NCI-H146 (cell line): ENCODE measurements around the gene OSTF1.

ENCODE experiments used
- DNase-seq: peaks from one replicate; lab custom pipeline; 2025; lab: John Stamatoyannopoulos, UW

The OSTF1 gene

DNA sequence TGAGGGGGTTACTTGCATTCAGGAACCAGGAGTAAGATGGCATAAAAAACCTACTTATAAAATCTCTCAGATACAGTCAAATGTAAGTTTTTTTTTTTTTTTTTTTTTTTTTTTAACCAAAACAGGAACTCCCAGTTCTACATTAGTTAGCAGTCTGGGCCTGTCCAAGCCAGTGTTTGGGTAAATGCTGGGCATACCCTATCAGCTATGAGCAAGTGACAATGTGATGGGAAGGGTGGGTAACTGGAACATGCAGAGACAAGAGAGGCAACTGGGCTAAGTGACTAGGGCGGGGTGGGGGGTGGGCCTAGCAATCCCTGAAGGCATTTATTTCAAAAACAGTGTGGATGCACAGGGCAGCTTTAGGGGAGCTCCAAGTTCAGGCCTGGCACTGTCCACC is 2.7 kb upstream of the OSTF1 start:
- no peak for DNase-seq

DNA sequence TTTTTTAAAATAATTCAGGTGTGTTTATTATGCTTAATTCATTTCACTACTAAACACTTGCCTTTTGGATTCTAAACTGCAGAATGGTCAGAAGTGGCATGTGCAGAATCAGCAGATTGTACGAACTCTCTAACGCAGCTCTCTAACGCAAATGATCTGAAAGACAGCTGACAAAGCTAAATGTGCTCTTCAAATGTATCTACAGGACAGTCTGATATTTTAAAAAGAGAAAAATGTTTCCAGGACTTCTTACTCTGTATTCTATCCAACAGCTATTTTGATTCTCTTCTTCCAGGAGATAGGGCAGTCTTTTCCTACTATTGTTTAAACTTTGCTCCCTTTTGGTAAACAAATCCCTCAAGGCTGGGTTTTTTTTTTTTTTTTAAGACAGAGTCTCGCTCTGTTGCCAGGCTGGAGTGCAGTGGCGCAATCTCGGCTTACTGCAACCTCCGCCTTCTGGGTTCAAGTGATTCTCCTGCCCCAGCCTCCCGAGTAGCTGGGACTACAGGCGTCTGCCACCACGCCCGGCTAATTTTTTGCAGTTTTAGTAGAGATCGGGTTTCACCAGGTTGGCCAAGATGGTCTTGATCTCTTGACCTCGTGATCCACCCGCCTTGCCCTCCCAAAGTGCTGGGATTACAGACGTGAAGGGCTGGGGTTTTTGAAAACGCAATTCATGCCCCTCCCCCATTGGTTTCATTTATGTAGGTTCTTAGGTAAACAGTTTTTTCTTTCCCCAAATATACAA is 1.6 kb upstream of the OSTF1 start:
- no peak for DNase-seq

DNA sequence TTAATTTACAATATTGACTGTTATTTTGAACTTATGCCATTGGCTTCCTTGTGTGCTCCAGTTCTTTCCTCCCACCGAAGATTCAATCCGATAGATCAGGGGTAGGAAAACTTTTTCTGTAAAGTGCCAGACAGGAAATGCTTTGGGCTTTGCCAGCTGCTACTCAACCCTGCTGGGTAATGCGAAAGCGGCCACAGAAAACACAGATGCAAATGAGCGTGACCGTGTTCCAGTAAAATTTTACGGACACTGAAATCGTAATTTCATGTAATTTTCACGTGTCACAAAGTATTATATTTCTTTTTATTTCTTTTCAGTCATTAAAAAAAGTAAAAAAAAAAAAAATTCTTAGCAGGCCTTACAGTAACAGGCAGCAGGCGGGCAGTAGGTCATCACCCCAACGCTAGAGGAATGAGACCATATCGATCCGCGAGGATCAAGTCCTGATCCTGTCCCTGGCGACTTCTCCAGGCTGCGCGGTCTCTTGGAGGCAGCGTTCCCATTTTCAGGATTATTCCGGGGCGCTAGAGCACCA is 958 bp upstream of the OSTF1 start:
- no peak for DNase-seq

DNA sequence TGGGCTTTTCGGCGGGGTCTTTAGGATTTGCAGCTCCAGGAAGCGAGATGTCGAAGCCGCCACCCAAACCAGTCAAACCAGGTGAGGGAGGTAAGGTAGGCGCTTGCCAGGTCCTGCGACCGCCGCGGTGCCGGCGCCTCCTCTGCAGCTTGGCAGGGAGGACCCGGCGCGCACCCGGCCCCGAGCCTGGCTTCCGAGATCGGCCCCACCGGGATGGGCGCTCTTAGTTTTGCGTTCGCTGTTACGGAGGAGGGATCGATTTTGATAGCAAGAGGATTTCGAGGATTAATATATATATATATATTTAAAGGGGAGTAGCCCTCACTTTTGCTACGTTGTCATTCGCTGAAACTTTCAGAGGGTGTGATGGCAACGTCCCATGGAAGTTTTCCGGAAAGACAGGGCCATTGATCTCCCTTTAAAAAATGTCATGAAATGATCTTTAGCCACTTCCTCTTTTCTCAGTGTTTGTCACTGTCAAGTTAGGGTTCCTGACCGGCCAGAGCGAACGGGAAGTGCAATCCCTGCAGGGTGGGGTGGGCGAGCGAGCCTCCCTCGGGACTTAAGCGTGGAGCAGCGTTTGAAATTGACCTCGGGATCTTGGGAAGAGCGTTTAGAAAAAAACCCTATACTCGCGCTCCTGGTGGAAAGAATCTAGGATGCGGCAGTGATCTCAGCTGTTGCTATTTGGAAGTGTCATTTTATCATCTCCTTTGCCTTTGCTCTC is 495 bp downstream of the OSTF1 start:
- peak; percentile 58 for DNase-seq

DNA sequence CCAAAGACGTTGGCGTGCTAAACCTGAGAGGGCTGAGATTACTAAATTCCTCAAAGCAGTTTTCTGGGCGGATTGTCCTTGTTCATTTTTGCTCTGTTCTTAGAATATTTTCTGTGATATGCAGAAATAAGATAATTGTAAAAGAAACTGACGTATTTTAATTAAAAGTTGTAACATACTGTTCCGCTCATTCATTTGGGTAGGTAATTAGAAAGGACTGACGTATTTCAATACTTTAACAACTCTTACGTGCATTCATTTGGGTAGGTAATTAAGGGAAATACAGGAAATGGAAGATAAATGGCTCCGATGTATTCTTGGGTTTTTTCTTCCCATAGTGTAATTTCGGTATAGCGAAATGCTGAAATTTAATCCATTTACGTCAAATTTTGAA is 1.1 kb downstream of the OSTF1 start:
- DNase-seq = no peak

DNA sequence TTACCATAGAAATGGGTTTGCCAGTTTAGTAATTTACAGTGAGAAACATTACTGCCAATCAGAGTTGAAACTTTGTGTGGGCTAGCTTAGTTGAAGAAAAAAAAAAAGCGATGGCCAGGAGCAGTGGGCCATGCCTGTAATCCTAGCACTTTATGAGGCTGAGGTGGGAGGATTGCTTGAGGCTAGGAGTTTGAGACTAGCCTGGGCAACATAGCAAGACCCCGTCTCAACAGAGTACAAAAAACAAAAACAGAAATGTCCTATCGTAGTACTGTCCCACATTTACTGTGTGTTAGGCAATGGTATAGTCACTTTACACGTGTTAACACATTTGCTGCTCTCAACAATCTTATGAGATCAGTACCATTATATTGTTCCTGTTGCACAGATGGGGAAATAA is 2.3 kb downstream of the OSTF1 start:
- no peak for DNase-seq

DNA sequence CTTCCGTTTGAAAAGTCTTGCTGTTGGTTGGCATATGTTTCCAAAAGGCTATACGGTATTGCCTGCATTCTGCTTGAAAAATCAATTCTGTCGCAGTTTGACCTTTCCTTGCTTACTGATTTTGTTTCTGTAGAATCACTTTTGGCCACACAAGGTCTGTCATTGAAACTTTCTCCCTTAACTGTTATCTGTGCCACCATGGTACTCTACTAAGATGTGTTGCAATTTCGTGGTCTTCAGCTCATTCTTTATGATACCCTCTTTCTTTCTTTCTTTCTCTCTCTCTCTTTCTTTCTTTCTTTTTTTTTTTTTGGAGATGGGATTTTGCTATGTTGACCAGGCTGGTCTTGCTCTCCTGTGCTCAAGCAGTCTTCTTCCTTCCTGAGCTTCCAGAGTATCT is 4.5 kb downstream of the OSTF1 start:
- DNase-seq = no peak

DNA sequence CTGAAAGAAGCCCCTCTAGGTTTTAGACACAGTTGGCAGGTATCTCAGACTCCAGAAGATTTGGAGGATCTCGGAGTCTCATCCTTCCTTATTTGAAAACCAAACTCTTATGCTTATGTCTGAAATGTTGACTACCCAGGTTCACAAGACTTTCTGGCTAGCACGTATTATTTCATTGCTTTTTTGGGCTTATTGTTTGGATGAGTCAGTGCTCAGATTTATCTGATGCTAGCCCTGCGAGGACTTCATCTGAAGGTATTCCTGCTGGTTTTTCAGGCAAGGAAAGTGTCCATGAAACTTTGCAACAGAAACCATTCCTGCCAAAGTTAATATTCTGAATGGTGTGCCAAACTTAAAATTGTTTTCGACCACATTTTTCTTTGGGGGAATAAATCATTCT is 8.5 kb downstream of the OSTF1 start:
- DNase-seq = no peak

DNA sequence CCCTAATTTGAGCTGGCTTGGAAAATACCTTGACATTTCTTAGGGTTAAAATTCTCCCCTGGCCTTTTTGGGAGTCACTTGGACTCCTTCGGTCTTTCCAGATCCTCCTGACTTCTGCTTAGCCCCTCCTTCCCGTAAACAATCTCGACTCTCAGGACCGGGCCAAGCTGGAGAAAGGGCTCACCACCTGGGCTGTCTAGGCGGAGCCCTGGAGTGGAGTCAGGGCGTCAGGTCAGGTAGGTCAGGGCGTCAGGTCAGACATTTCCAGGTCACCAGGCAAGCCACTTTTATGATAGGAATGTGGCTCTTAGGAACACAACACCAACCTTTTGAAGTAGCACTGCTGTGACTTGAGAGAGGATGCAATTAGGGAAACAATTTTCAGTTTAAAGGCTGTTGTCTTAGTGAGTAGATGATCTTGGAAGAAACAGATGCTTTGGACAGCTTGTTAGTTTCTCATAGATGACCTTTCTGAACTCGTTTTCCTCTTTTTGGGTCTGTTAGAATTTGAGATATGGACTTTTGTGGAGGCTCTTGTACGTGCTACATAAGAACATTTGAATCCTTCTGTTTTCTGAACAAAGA is 12.8 kb downstream of the OSTF1 start:
- no peak for DNase-seq

DNA sequence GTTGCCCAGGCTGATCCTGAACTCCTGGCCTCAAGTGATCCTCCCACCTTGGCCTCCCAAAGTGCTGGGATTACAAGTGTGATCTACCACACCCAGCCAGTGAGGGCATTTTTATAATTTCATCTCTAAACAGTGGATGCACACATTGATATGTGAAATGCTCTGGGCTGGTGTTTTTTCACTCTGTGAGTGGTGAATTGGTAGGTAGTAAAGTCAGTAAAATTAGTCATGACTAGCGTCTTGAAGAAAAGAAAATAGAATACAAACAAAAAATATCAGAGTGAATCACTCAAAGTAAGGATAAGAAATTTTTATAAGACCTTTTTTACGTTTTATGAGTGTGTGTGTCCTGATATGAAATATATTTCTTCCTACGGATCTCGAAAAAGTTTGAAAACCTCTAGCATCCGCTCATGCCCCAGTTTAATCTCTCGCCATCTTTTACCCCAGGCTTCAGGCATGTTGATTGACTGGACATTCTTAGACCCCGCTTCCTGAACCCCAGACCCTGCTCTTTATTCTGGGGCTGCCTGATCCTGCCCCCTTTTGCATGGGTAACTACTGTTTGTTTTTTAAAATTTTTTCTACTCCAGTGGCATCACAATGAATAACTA is 14.0 kb downstream of the OSTF1 start:
- no peak for DNase-seq

DNA sequence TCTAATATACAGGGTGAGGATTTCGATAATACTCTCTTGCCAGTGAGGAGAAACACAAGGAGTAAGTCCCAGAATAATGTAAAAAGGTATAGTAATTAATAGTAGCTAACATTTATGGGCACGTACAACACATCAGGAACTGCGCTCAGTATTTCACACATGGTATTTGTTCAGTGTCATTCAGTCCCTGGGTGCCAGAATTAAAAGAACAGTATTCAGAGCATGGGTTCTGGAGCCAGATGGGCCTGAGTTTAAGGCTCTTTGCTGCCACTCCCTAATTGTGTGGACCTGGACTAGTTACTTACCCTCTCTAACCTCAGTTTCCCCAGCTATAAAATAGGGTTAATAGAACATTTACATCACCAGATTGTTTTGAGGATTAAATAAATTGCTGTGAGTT is 16.3 kb downstream of the OSTF1 start:
- no peak for DNase-seq

DNA sequence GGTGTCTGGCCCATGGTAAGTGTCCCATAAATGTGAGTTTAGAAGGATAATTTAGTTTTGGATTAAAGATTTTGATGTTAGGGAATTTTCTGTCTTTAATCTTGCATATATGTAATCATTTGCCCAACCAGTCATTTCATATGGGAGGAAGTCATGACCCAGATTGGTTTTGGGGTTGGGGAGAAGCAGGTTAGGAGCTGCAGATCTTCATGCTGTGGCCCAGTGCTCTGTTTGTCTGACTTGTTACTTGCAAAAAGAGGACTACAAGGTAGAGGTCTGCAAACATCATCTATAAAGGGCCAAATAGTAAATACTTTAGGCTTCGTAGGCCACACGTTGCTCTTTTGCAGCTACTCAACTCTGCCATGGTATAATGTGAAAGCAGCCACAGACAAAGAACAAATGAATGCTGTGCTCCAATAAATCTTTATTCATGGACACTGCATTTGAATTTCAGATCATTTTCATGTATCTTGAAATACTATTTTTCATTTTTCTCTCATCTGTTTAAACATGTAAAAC is 16.8 kb downstream of the OSTF1 start:
- DNase-seq = no peak

DNA sequence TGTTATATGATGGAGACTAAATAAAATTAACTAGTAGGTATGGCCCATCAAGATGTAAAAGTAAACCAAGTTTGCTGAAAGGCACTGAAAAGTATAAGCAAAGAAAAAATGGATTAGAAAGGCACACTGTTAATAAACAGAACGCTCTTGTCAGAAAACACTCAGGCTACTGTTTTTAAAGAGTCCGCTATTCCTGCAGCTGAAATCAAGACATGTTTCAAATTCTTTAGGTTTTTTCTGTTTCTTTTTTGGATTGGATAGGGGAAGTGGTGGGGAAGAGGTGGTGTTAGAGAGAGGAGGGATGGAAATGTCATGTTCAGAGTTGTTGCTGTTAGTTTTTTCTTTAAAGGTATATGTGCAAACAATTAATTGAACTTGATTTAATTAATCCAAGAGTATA is 17.5 kb downstream of the OSTF1 start:
- no peak for DNase-seq

DNA sequence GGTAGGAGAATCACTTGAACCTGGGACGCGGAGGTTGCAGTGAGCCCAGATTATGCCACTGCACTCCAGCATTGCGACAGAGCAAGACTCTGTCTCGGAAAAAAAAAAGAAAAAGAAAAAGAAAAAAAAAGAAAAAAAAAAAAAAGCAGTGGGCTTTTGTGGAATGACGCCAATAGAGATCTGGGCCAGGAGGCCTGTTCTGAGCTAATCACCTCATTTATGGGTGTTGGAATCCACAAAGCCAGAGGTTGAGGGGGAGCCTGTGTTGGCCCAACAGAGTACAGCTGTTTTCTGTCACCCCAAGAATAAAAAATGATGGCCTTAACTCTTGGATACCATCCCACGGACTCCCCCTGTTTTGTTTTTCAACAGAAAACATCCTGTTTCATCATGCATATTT is 18.5 kb downstream of the OSTF1 start:
- DNase-seq = no peak

DNA sequence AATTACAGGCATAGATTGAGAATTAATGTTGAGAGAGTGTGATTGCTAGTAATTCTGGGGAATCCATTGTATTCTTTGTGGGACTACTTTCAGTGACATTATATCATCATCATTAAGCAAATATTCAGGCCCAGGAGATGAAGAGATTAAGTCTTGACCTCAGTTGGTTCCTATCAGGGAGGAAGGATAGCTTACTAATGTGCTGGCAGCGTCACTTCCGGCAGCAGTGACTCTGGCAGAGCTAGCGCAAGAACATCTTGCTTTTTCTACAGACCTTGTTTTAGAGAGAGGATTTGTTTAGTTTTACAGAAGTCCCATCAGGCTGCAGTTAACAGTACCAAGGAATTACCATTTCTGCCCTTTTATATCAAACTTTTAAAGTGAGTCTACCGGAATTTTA is 20.3 kb downstream of the OSTF1 start:
- no peak for DNase-seq

DNA sequence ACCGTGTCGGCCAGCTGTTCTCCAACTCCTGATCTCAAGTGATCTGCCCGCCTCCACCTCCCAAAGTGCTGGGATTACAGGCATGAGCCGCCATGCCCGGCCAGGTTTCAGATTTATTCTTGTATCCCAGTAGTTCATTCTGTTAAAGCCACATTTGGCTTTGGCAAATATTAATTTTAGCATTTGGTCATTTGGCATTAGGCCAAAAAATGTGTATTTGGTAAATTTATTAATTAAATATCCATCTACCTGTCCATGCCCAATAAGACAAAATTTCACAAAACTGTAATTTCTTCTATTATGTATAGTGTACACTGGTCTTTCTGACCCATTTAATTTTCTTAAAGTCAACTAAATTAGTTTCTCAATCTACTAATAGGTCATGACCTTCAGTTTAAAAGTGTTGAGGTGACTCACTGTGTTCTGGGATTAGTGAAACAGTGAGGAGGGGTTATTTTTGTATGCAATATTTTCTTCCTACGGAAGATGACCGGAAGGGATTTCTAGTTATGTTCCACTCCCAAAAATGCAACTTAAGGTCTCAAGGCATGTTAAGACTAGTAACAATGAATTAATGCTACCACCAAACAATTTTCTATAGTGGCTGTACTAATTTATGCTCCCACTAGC is 21.0 kb downstream of the OSTF1 start:
- DNase-seq = no peak

DNA sequence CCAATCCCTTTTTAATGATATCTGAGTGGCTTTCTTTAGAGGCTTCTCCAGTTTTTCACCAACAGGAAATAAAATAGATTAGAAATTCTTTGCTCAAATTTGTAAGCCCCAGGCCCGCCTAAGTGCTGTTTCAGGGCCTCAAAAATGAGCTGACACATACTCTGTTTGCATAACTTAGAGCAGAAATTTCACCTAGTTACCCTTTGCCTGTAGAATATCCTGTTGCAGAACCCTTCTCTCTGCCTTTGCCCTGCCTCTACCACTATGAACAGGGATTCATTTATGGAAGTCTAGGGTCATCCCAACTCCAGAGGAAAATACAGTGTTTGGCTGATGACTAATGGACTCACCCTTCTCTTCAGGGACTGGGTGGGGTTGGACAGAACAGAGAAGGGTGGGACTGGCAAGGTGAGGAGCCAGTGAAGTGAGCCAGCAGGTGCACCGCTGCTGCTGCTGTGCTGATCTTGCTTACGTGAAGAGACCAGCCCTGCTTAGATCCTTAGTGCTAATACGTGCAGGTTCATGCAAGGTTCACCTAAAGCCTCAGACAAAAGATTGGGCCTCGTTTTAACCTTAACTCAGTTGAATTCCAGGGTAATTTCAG is 22.8 kb downstream of the OSTF1 start:
- no peak for DNase-seq

DNA sequence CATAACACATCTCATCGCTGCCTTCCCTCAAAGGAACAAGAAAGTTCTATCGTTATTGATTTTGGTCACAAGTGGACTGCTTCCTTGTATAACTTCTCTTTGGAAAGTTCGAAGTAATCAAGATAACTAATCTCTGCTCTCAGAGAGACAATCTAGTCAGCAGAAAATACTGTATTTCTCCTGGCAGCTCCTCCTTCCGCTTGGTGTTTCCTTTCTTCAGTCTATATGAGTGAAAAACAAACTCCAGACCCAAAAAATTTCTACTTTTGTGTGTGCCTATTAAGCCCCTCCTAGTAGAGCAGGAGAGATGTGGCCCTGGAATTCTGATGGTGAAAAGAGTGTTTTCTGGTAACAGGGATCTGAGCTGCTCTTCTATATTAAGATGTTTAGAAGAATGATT is 24.5 kb downstream of the OSTF1 start:
- DNase-seq = no peak

DNA sequence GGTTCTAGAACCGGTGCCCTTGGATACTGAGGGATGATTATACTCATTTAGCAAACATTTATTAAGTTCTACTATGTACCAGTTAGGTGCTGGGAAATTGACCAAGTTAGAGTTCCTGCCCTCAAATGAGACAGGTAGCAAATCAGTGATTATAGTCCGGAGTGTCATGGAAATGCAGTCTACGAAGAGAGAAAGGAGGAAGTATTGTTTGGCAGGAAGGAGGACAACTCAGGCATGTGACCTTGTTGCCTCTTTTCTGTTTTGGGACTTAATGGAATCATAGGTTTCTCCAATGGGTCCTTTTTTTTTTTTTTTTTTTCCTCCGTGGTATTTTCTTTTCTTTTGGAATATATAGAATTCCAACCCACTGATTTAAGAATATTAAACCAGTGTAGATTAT is 28.0 kb downstream of the OSTF1 start:
- no peak for DNase-seq

DNA sequence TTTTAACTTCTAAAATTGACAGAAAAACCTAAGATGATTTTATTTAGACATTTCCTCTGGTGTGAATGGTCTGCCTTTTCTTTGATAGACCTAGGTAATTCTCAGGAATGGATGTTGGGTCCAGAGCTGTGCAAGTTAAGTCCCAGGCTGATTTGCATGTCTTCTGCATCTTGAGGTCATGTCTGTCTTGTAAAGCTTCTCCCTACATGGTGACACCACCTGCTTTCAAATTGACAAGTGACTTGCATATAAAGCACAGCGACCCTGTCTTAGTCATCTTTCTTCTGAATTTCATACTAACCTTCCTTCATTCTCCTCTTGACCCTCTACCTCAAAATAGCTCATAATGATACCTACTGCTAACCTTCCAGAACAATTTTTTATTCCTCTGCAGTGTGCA is 29.2 kb downstream of the OSTF1 start:
- no peak for DNase-seq

DNA sequence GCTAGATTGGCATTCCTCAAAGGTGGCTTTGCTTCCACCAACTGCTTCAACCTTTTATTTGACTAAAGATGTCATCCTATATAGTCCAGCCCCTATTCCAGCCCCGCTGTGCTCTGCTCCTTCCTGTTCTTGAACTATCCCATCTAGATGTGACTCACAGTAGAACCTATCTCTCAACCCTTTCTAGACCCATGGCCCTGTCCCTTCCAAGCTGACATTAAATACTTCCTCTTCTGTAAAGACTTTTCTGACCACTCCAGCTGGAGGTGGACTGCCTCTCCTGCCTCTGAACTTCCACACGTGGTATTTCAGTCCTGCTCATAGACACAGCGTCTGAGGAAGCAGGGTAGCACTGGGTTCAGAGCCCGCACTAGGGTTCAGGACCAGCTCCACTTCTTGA is 32.4 kb downstream of the OSTF1 start:
- DNase-seq = no peak
